GM18505 (cell line): ENCODE results near the gene NAT16.

ENCODE experiments used
- ATAC-seq: cut with Tn5 transposase; IDR thresholded peaks from one replicate; pipeline ENCODE4 v1.9.1; 2021; ENCODE audit not compliant: unreplicated experiment
- POLR2A ChIP-seq: IDR thresholded peaks from 4 replicates; pipeline ENCODE4 v1.6.1; 2011; ENCODE audit warnings: borderline replicate concordance; ENCODE audit not compliant: insufficient read depth, insufficient read length; ENCODE audit errors: extremely low read depth

NAT16 gene

GRCh38 chr7:101163279-101164070, 16.6 kb downstream of the NAT16 start:
- no peak for TF ChIP-seq POLR2A
- no peak for ATAC-seq

GRCh38 chr7:101162551-101163278, 17.4 kb downstream of the NAT16 start:
- TF ChIP-seq POLR2A, result no peak
- ATAC-seq, result no peak

- no peak for ATAC-seq
- no peak for TF ChIP-seq POLR2A
These were observed 18.2 kb downstream of the NAT16 start for GRCh38 chr7:101161692-101162471.

- ATAC-seq, result no peak
- no peak for TF ChIP-seq POLR2A
These were observed 19.2 kb downstream of the NAT16 start for GRCh38 chr7:101160910-101161309.

GRCh38 chr7:101159696-101160674, 20.1 kb downstream of the NAT16 start:
- no peak for TF ChIP-seq POLR2A
- ATAC-seq, result no peak

GRCh38 chr7:101156866-101157589, 23.1 kb downstream of the NAT16 start:
- ATAC-seq, result no peak
- no peak for TF ChIP-seq POLR2A

- ATAC-seq, result no peak
- no peak for TF ChIP-seq POLR2A
These were observed 23.8 kb downstream of the NAT16 start for GRCh38 chr7:101156277-101156676.

GRCh38 chr7:101155303-101155702, 24.8 kb downstream of the NAT16 start:
- ATAC-seq, result no peak
- TF ChIP-seq POLR2A, result no peak

GRCh38 chr7:101154693-101155102, 25.4 kb downstream of the NAT16 start:
- TF ChIP-seq POLR2A, result no peak
- peak; percentile 16 for ATAC-seq

- TF ChIP-seq POLR2A, result no peak
- ATAC-seq, result peak; percentile 79
These were observed 26.0 kb downstream of the NAT16 start, which contains the start of gene AP1S1 for GRCh38 chr7:101153969-101154692. Gene AP1S1 (plus strand): TSS chr7:101154476. CDS start chr7:101154515, 39 bp downstream.
